Measurements from ENCODE around the gene ZNF488.

GRCh38 chr10:47418321-47418720 is 34.2 kb upstream of the ZNF488 start:
- TF ChIP-seq, protein P1, sequence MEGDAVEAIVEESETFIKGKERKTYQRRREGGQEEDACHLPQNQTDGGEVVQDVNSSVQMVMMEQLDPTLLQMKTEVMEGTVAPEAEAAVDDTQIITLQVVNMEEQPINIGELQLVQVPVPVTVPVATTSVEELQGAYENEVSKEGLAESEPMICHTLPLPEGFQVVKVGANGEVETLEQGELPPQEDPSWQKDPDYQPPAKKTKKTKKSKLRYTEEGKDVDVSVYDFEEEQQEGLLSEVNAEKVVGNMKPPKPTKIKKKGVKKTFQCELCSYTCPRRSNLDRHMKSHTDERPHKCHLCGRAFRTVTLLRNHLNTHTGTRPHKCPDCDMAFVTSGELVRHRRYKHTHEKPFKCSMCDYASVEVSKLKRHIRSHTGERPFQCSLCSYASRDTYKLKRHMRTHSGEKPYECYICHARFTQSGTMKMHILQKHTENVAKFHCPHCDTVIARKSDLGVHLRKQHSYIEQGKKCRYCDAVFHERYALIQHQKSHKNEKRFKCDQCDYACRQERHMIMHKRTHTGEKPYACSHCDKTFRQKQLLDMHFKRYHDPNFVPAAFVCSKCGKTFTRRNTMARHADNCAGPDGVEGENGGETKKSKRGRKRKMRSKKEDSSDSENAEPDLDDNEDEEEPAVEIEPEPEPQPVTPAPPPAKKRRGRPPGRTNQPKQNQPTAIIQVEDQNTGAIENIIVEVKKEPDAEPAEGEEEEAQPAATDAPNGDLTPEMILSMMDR (IDR thresholded peaks at IDR 0.05): no peak
- TF ChIP-seq POLR2AphosphoS5 (IDR thresholded peaks at IDR 0.05): no peak
- TF ChIP-seq POLR2A (IDR thresholded peaks at IDR 0.05): no peak
- TF ChIP-seq EP300 (IDR thresholded peaks at IDR 0.05): no peak

All from suprapubic skin (tissue), 4 donors.